ENCODE data around the gene AUH.
A peak's percentile ranks its signal among the peaks of the same experiment; 100 is the strongest.

The AUH gene

DNA sequence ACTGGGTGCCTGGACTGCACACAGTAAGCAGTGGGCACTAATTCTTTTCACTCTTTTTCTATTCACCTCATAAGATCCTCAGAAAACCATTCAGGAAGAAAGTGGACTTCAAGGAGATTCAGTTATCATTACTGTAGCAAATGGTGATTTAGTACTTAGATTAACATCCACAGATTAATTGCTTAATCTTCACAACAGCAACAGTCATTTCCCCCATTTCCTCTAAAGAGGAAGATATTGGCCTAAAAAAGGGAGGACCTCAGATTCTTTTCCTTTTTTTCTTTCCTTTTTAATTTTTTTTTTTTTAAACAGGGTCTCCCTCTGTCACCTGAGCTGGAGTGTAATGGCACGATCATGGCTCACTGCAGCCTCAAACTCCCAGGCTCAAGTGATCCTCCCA is 64.4 kb downstream of the AUH start:
- no peak for FAIRE-seq

DNA sequence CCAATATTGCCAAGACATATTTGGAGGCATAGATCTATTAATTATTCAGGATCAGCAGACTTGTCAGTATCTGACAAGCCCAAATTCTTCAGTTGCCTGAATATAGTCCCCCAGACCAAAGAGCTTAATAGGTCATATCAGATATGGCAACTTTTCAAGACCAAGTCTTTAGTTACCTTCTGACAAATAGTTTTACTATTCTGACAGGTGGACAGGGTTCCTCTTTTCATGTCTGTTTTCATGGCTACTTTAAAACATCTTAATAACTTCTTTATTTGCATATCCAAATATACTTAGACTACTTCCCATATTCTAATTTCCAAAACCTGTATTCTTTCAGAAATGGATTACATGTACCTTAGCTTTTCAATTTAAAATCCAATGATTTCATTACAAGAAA is 65.4 kb downstream of the AUH start:
- FAIRE-seq: no peak

More for the DNA sequence above, 64.4 kb downstream of the AUH start:
- DNase-seq (ENCODE audit: low spot score): no peak

DNA sequence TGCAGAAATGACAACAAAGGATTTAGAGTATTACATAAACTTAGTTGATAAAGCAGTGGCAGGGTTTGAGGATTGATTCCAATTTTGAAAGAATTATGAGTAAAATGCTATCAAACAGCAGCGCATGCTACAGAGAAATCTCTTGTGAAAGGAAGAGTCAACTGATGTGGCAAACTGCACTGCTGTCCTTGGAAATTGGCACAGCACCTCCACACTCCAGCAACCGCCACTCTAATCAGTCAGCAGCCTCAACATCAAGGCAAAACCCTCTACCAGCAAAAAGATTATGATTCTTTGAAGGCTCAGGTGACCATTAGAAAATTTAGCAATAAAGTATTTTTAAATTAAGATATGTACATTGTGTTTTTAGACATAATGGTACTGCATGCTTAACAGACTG is 66.4 kb downstream of the AUH start:
- FAIRE-seq (no peak), DNase-seq (ENCODE audit: low spot score) (no peak)

More for the DNA sequence above, 65.4 kb downstream of the AUH start:
- DNase-seq (ENCODE audit: low spot score): no peak

DNA sequence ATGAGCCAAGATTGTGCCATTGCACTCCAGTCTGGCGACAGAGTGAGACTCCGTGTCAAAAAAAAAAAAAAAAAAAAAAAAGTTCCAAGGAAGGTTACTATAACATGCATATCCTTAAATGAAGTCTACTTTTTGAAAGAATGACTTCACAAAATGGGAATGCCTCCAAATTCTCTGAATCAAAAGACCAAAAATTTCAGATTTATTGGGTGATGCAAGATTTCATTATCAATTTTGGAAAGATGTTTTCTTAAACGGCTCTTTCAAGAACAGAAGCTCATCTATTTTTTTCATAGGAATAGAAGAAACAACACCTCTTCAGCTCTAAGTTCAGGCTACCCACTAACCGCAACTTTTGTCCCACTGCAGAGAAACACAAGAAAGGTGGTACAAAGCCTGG is 69.9 kb downstream of the AUH start:
- DNase-seq (ENCODE audit: low spot score) (no peak), FAIRE-seq (no peak)

DNA sequence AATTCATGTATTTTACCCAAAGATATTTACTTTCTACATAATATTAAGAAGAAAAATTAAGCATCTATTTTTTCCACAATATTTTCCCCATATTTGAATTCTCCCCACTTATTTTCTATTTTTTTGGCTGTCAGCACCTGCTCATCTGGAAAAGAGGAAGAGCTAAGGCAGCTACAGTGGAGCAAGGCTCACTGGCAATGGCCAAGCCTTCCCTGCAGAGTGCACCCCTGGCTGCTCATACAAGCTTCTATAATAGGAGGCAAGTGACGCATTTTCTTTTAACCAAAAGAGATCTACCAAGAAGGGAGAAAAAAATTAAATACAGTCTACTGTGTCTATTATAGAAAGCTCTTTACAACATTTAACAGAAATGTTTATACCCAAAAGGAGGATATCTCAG is 72.5 kb downstream of the AUH start:
- FAIRE-seq: no peak
- no peak for DNase-seq (ENCODE audit: low spot score)

DNA sequence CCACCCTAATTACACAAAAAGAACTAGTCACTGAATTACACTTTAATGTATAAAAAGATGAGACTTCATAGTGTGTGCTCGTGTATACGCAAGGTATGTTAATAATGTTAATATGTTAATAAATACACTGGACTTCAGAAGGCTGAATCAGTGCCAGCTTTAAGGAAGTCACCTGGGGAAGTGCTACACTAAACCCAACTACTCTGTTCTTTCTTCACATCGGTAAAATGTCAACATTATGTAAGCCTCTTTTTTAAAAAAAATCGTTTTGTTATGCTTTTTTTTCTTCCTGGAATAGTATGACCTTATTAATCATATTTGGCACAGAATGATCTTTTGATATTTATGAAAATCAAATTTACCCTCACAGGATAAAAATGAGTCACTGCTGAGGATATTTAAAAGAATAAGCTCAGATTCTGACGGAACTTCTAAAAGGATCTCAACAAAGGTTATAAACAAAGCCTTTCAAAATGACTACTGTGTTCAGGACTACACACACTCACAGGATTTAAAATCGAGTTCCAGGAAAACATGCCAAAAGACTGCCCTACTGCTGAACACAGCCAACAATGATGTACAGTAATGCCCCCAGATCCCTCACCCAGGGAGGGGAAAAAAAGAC is 75.9 kb downstream of the AUH start:
- FAIRE-seq (no peak), DNase-seq (ENCODE audit: low spot score) (no peak)

DNA sequence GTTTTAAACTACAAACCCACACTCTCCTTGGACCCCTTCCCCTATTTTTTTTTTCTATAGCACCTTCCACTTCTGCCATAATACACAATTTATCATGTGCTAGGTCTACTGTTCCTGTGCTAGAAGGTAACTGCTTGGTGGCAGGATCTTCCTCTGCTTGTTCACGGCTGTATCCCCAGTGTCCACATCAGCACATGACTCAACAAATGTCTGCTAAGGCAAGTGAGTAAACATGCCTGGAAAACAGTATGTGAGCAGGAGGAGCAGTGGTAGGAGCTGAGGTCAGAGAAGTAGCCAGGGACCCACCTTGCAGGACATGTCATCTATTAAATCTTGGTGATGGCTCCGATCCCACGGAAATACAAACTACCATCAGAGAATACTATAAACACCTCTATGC is 79.4 kb downstream of the AUH start:
- FAIRE-seq: no peak
- no peak for DNase-seq (ENCODE audit: low spot score)

DNA sequence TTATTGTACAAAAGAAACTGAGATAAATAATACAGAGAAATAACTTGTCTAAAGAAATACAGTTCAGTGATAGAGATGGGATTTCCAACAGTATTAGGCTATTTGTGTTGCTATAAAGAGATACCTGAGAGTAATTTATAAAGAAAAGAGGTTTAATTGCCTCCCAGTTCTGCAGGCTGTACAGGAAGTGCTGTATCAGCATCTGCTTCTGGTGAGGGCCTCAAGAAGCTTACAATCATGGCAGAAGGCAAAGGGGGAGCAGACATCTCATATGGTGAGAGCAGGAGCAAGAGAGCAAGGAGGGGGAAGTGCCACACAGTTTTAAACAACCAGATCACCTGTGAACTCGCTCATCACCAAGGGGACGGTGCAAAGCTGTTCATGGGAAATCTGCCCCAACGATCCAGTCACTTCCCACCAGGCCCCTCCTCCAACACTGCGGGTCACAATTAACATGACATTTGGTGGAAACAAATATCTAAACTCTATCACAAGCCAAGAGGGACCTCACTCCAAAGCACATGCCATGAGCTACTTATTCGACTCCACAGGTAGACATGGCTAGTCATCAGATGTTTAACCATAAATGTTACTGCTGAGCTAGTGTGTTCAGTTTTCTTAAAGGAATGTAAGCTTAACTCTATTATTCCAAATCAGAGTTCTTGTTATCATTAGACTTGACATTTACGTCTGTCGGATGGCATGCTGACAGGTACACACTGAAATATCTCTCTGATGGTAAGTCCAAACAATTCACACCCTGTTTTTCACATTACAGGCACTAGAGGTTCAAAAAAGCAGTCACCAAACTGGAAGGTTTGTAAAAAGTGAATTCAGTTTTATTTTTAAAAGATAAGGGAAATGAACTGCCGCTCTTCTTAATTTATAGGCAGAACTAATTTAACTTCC is 82.2 kb downstream of the AUH start:
- DNase-seq (ENCODE audit: low spot score) (no peak), FAIRE-seq (no peak)

DNA sequence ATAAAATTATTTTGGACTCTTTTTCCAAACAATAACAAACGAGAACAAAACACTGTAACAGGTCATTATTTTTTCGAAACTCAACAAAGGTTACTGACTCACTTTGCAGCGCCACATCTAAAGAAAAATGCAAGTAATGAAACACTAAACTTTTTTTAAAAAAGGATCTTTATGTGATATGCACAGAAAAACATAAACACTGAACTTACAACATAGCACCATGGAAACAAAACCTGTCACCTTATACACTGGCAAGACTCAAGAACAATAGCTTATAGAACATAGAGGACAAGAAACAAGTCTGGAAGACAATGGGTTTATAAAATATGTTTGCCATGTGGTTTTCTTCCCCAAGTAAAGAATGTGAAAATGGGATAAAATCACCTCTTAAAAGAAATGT is 85.2 kb downstream of the AUH start:
- DNase-seq (ENCODE audit: low spot score) (no peak), FAIRE-seq (no peak)

DNA sequence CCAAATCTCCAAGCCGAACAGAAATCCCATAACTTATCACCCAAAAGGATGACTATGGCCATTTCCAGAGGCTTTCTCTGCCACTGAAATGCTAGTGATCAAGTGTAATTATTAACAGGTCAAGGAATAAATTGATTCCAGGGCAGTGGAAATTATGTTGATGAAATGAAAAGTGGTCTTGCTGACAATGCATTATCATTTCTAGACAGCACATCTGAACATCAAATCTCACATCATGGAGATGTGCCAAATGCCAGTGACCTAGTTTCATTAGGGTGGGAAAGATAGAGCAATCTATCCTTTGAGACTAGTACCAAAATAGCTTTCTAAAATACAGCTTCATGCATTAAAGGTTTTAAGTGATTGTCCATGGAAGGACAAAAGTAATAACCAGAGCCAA is 86.1 kb downstream of the AUH start:
- DNase-seq (ENCODE audit: low spot score) (no peak), FAIRE-seq (no peak)

DNA sequence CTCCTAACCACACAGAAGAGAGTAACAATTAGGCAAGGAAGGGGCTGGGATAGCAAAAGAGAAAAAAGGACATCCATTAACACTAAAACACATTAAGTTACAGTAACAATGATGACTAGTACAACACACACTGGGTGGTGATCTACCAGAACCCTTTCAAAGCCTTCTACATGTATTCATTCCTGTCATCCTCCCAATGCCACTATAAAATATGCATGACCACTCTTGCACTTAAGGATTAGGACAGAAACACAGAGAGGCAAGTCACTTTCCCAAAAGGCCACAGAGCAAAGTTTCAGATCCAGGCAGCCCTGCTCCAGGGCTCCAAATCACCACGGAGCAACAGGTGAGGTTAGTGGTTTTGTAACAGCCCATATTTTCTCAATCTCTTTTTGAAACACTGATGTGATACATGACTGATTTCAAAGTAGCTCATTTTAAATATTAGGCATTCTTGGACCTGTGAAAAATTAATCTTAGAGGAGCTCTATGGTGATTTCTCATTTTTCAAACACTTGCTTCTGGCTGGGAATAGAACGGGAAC is 86.7 kb downstream of the AUH start:
- FAIRE-seq: no peak
- no peak for DNase-seq (ENCODE audit: low spot score)

DNA sequence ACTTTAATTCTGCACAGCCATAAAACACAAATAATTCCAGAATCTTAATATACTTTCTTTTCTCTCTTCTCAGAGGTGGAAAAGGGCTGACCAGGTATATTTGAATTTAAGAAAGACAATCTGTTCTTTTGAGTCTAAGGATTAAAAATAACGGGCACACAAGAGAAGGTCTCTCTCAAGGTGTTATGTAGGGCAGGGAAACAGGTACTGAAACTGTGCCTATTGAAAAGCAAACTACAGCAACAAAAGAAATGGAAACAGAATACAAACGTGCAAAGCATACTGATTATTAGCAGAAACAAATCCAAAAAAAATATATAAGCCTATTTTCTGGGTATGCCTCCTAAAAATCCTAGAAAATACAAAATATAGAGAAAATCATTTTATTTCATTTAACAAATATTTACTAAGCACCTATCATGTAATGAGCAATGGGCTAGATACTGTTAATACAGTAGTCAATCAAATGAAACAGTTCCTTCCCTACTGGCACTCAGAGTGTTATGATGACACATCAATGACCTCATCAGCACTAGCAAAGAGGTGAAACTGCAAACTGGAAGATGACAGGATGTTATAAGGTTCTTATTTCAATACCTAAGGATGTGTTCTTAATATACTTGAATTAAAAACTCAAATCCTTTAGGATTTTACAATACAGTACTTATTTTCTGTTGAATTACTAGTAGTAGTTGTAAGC is 87.7 kb downstream of the AUH start:
- peak; percentile 7 for DNase-seq (ENCODE audit: low spot score)
- FAIRE-seq: no peak

DNA sequence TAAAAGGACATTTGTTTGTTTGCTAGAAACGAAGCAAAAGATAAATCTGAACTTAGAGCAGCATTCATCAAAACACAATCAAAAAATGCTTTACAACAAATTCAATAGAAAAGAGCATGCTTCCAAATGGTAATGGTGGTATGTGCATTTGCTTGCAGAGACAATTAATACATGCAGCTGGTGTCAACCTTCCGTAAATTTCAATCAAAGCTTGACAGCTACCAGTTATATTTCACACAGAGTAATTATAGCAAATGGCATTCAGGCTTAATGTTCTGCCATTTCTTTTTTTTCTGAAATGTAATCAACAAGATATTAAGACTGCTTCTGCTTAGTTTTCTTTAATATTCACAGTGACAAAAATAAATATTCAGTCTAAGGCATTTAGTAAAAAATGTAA is 90.6 kb downstream of the AUH start:
- DNase-seq (ENCODE audit: low spot score) (no peak), FAIRE-seq (no peak)

DNA sequence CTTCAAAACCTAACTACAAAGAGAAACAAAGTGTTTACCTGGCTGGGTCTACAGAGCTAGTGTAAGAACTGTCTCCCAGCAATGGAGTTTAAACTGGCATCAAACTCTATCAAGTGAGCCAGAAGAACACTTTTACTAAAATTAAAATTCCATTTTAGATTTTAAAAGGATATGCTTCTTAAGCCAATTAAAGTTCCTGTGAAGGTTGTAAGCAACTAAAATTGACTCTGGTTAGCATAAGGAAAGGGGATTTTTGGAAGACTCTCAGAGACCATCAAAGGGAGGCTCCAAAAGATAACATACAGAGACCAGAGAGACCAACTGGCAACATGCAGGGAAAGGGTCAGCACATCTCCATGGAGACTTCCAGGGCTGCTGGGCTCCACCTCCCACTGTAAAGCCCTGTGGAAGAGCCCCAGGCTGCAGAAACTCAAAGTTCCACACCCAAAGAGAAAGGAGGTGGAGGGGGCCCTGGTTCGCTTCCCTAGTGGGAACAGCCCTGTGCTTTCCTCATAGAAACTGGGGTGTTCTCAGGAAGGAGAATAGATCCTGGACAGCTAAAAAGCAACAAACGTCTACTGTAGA is 91.7 kb downstream of the AUH start:
- DNase-seq (ENCODE audit: low spot score) (no peak), FAIRE-seq (no peak)

DNA sequence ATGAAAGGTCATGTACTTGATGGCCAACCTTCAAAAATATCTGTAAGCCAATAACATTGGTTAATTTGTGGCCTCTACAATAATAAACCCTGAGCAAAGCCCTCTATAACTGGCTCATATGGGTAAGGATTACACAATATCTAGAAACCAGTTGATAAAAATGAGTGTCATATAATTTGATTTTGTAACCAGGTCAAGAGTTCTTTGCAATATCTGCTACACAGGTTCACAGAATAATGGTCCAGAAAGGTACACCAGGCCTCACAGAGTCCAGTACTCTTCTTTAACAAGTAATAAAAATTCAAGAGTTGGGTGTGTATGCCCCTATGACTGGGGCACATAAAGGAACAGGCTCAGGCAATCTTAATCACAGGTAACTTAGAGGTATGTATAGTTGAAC is 95.3 kb downstream of the AUH start:
- FAIRE-seq: no peak

DNA sequence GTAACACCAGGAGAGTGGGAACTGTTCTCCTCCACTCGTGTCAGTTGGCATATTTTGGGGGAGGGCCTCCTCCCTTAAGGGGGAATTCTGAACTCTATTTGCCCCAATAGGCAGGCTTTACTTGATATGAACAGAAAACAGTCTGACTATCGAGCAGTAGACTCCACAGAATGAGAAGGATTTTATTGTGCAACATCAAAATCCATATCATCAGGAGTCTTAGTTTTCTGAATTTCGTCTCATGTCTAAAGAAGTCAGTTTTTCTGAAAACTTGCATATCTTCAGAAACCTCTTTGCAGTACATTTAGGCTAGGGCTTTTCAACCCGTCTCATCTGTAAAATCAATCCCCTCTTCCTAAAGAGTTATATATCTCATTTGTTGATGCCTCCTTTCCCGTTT is 96.2 kb downstream of the AUH start:
- no peak for DNase-seq (ENCODE audit: low spot score)
- no peak for FAIRE-seq

More for the DNA sequence above, 95.3 kb downstream of the AUH start:
- no peak for DNase-seq (ENCODE audit: low spot score)

DNA sequence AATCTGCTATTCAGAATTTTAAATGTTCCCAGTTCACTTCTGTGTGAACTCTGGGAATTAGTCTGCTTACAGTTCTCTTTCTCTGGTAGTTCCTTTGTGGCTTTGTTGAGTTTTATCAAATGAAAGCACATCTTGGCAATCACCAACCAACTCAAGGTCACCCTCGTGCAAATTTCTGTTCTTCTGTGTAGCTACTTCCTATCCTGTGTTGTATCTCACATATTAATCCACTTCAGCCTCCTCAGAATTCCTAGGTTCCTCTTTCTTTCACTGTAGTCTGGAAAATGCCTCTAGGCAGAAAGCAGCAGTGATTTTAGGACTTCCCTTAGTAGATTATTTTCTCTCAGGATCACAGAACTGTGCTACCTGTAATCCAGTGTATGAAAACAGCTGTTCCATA is 100.3 kb downstream of the AUH start:
- FAIRE-seq (no peak), DNase-seq (ENCODE audit: low spot score) (no peak)

DNA sequence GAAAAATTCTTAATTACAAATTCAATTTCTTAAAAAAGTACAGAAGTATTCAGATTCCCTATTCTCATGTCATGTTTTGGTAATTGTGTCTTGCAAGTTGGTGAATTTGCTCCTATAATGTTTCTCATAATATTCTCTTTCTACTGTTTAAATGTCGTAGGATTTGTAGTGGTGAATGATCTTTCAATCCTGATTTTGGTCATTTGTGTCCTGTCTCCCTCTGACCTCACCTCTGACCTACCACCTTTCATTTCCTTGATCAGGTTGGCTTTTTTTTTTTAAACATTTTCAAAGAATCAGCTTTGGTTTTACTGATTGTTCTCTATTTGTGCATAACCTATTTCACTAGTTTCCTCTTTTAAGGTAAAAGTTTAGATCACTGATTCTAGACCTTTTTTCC is 102.6 kb downstream of the AUH start:
- DNase-seq (ENCODE audit: low spot score) (no peak), FAIRE-seq (no peak)

DNA sequence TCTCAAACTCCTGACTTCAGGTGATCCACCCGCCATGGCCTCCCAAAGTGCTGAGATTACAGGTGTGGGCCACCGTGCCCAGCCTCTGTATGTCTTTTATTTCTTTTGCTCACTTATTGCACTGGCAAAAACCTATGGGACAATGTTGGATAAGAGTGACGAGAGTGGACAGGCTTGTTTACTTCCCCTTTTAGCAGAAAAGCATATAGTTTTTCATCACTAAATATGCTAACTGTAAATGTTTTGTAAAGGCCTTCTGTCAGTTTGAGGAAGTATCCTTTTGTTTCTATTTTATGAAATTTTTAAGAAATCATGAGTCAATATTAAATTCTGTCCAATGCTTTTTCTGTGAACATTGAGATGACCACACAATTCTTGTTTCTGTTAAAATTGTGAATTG is 103.3 kb downstream of the AUH start:
- DNase-seq (ENCODE audit: low spot score) (no peak), FAIRE-seq (no peak)

DNA sequence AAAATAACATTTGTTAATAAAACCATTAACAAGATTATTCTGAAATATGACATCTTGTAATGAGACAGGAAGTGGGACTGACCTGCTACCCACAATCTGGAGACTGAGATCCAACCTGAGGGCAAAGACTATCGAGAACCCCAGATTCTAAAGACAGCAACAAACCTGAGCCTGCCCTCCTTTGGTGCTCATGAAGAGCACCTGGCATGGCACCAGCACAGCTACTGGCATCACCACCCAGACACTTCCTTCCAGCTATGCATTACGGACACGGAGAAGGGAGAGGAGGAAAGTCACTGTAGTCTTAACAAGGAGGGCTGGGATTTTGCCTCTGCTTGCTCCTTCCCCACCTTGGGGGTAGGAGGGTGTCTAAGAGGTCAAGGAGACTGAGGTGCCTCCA is 105.5 kb downstream of the AUH start:
- FAIRE-seq (no peak), DNase-seq (ENCODE audit: low spot score) (no peak)

DNA sequence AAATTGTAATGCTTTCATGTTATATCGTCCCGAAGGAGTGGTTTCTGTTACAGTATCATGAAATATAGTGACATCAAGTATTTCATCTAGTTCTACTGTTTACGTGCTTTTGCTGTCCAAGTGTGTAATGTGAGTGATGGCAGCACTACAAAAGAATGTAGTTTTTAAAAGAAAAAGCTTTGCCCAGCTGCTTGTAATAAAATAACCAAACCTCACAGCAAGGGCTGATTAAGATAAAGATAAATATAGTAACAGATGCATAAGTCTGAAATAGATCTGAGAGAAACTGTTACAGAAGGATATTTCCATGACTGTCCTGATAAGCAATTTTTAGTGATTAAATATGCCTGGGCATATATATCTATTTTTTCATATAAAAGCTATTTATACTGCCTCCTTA is 106.4 kb downstream of the AUH start:
- FAIRE-seq (no peak), DNase-seq (ENCODE audit: low spot score) (no peak)

DNA sequence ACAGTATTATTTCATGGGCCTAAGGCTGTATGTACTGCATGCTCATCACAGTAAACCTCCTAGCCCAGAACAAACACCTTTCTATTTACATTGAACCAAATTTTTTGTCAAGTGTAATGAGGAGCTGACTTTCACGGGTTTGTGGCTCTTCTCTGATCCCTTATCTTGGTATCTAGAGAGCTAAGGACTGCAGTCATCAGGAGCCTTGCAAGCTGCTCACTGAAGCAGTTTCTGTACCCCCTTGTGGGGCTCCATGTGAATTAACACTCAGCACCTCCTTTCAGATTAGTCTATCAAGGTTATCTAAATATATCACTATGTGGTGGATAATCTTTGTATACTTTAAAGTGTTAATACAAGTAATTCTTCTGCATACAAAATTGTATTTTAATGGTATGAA is 108.2 kb downstream of the AUH start:
- no peak for DNase-seq (ENCODE audit: low spot score)
- no peak for FAIRE-seq

Data from urothelium cell line (cell line).